CD14-positive monocyte (primary cell): ENCODE measurements around the gene SPG11. TPM values are rescaled to one million over a fixed set of nuclear protein-coding genes. Genes with fewer than 3 reads are reported as not detected.

Experiments used
- DNase-seq, 3 donors: peaks; one replicate each; pipeline ENCODE4 v3.0.0-alpha.2; 2011 to 2022
- H2AFZ ChIP-seq: 2 replicates; pipeline ENCODE4 v1.6.0; 2012; ENCODE audit warnings: mild to moderate bottlenecking, low read depth, low read length, inconsistent platforms; ENCODE audit not compliant: insufficient read depth, poor library complexity, severe bottlenecking
- H3K27ac ChIP-seq, 2 donors: 1 replicate in 1 of 2; 2 replicates in 1 of 2; pipeline ENCODE4 v1.5.1; 2012 to 2013; ENCODE audit warnings: low read length in 2 of 2, control low read depth in 1 of 2, inconsistent platforms in 1 of 2, low read depth in 1 of 2, mild to moderate bottlenecking in 1 of 2
- H3K27me3 ChIP-seq, 2 donors: one replicate each; pipeline versions ENCODE4 v1.6.0 to v1.6.1; 2011 to 2013; ENCODE audit warnings: low read length in 2 of 2; ENCODE audit not compliant: control insufficient read depth in 2 of 2, insufficient read depth in 2 of 2
- H3K36me3 ChIP-seq, 2 donors: replicated peaks in 1 of 2; 1 replicate in 1 of 2; 2 replicates in 1 of 2; pipeline versions ENCODE4 v1.5.1 to v1.6.1; 2012 to 2013; ENCODE audit warnings: low read length in 2 of 2, control low read depth in 1 of 2, inconsistent platforms in 1 of 2, mild to moderate bottlenecking in 1 of 2; ENCODE audit not compliant: insufficient read depth in 2 of 2, control insufficient read depth in 1 of 2
- H3K4me1 ChIP-seq, 2 donors: 1 replicate in 1 of 2; 2 replicates in 1 of 2; pipeline versions ENCODE4 v1.5.1 to v1.6.1; 2012 to 2013; ENCODE audit warnings: low read length in 2 of 2, control low read depth in 1 of 2, inconsistent platforms in 1 of 2, mild to moderate bottlenecking in 1 of 2, moderate library complexity in 1 of 2; ENCODE audit not compliant: insufficient read depth in 2 of 2, control insufficient read depth in 1 of 2
- H3K4me2 ChIP-seq: replicated peaks from 2 replicates; pipeline ENCODE3; 2012; ENCODE audit warnings: low read length, moderate library complexity, mild to moderate bottlenecking; ENCODE audit not compliant: poor library complexity, severe bottlenecking; ENCODE audit errors: extremely low read depth
- H3K4me3 ChIP-seq, 3 experiments: fragments of 200-600 bp in 1 of 3; sonication (generic) in 1 of 3; replicated peaks in 1 of 3; 1 replicate in 2 of 3; 2 replicates in 1 of 3; pipeline ENCODE4 v1.5.1; 2011 to 2013; ENCODE audit warnings: low read length in 3 of 3, mild to moderate bottlenecking in 3 of 3, control low read depth in 2 of 3, low read depth in 2 of 3, inconsistent platforms in 1 of 3, moderate library complexity in 1 of 3
- H3K79me2 ChIP-seq: 2 replicates; pipeline ENCODE4 v1.6.0; 2012; ENCODE audit warnings: mild to moderate bottlenecking, control low read depth, inconsistent platforms, low read length, moderate library complexity; ENCODE audit not compliant: insufficient read depth
- H3K9ac ChIP-seq: 2 replicates; pipeline ENCODE4 v1.6.0; 2017; ENCODE audit warnings: low read length, mild to moderate bottlenecking; ENCODE audit not compliant: insufficient read depth, poor library complexity, severe bottlenecking
- H3K9me3 ChIP-seq, 2 donors: replicated peaks in 1 of 2; 1 replicate in 1 of 2; 2 replicates in 1 of 2; pipeline versions ENCODE4 v1.5.1 to v1.6.1; 2012 to 2013; ENCODE audit warnings: low read length in 2 of 2, control low read depth in 1 of 2; ENCODE audit not compliant: control insufficient read depth in 1 of 2, insufficient read depth in 1 of 2
- H4K20me1 ChIP-seq: 2 replicates; pipeline ENCODE4 v1.6.0; 2012; ENCODE audit warnings: mild to moderate bottlenecking, low read length, control low read depth, moderate library complexity; ENCODE audit not compliant: insufficient read depth
- H3K27ac Mint-ChIP-seq, 7 donors: one replicate each; pipeline ENCODE4 v1.8.0; 2020; ENCODE audit warnings: mild to moderate bottlenecking in 7 of 7, mixed read lengths in 7 of 7, moderate library complexity in 6 of 7, inconsistent platforms in 2 of 7
- H3K27me3 Mint-ChIP-seq, 3 donors: one replicate each; pipeline ENCODE4 v1.8.0; 2021 to 2022; ENCODE audit warnings: low read depth in 3 of 3, mild to moderate bottlenecking in 3 of 3, mixed read lengths in 3 of 3, moderate library complexity in 3 of 3, inconsistent platforms in 1 of 3
- H3K36me3 Mint-ChIP-seq, 2 donors: one replicate each; pipeline ENCODE4 v1.8.0; 2020; ENCODE audit warnings: mixed read lengths in 2 of 2, inconsistent platforms in 1 of 2, mild to moderate bottlenecking in 1 of 2
- H3K4me1 Mint-ChIP-seq: one replicate; pipeline ENCODE4 v1.8.0; 2020; ENCODE audit warnings: mild to moderate bottlenecking, mixed read lengths
- H3K4me3 Mint-ChIP-seq, 2 donors: one replicate each; pipeline ENCODE4 v1.8.0; 2020; ENCODE audit warnings: mild to moderate bottlenecking in 2 of 2, mixed read lengths in 2 of 2, moderate library complexity in 1 of 2
- H3K9me3 Mint-ChIP-seq, 7 donors: one replicate each; pipeline ENCODE4 v1.8.0; 2020 to 2022; ENCODE audit warnings: mixed read lengths in 7 of 7, mild to moderate bottlenecking in 6 of 7, moderate library complexity in 6 of 7, inconsistent platforms in 2 of 7
- CTCF ChIP-seq: fragments of 200-600 bp; IDR thresholded peaks from one replicate; pipeline ENCODE4 v1.8.0; 2022; ENCODE audit warnings: antibody characterized with exemption, mild to moderate bottlenecking
- WGBS: methylation state at CpG from one replicate; pipeline ENCODE4 v1.1.5; 2013; ENCODE audit warnings: missing lambda C conversion rate; ENCODE audit not compliant: insufficient coverage; 5-methylcytosine and 5-hydroxymethylcytosine counted together
- intact Hi-C, 2 donors: fragments of 100-400 bp; cut with micrococcal nuclease; formaldehyde crosslinking; loops; one replicate each; pipeline versions ENCODE4 v1.15.0 to v1.15.1; 2023
- polyA plus RNA-seq, 3 donors: library from polyadenylated mRNA; depleted of rRNA in 1 of 3; unstranded in 2 of 3; stranded (reverse) in 1 of 3; fragments of 300-500 nt in 2 of 3; fragments of >200 nt in 1 of 3; fragmentation: Illumina TruSeq in 2 of 3; gene quantifications; 1 replicate in 2 of 3; 2 replicates in 1 of 3; pipeline ENCODE4 v1.2.3, GENCODE V29; 2012 to 2021

Gene SPG11
- polyA plus RNA-seq, 3 donors = 26.4 to 140 (median 50.4) TPM

DNA sequence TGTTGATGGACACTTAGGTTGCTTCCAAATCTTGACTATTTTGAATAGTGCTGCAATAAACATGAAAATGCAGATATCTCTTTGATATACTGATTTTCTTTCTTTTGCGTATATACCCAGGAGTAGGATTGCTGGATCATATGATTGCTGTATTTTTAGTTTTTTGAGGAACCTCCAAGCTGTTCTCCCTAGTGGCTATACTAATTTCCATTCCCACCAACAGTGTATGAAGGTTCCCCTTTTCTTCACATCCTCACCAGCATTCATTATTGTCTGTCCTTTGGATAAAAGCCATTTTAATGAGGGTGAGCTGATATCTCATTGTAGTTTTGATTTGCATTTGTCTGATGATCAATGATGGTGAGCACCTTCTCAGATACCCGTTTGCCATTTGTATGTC, 35.2 kb upstream of the SPG11 start:
- peaks cover 15% of the 10 kb centered on the region for H3K4me1 Mint-ChIP-seq
- WGBS = no CpG with 5 or more reads among the region's 2 CpGs
- Histone ChIP-seq H3K9ac (no peak overlapping the region), H3K27me3 (no peaks in the 10 kb centered on the region), H3K4me3 (no peak overlapping the region), H2AFZ (no peak overlapping the region), H3K36me3 (no peaks in the 10 kb centered on the region), H3K9me3 (peaks cover 7 to 11% of the 10 kb centered on the region in 2 donors), H3K4me2 (no peak overlapping the region), H3K27ac (no peak overlapping the region), H3K4me1 (peaks cover 6 to 13% of the 10 kb centered on the region in 2 donors), H4K20me1 (no peaks in the 10 kb centered on the region), H3K79me2 (no peaks in the 10 kb centered on the region)
- TF ChIP-seq CTCF = no peak
- H3K27ac Mint-ChIP-seq = peak overlapping the region in 1 of 7 donors; percentile 5
- peaks cover 0 to 9% (median 5%) of the 10 kb centered on the region in 3 donors for H3K27me3 Mint-ChIP-seq
- intact Hi-C loops = no loop called here
- peaks cover 27 to 38% (median 35%) of the 10 kb centered on the region in 7 donors for H3K9me3 Mint-ChIP-seq
- H3K4me3 Mint-ChIP-seq = peak overlapping the region in 1 of 2 donors; percentile 16
- peak; percentile 19 to 38 (median 35) for DNase-seq
- H3K36me3 Mint-ChIP-seq = peaks cover 0 to 6% of the 10 kb centered on the region in 2 donors

GRCh38 chr15:44697014-44697413, 33.6 kb upstream of the SPG11 start:
- Histone ChIP-seq H3K9me3 (peaks cover 5 to 7% of the 10 kb centered on the region in 2 donors), H3K36me3 (no peaks in the 10 kb centered on the region), H3K4me1 (peaks cover 6 to 13% of the 10 kb centered on the region in 2 donors), H3K9ac (no peak overlapping the region), H3K4me3 (no peak overlapping the region), H3K79me2 (no peaks in the 10 kb centered on the region), H3K4me2 (no peak overlapping the region), H3K27ac (no peak overlapping the region), H2AFZ (no peak overlapping the region), H3K27me3 (no peaks in the 10 kb centered on the region), H4K20me1 (no peaks in the 10 kb centered on the region)
- H3K4me3 Mint-ChIP-seq = no peak overlapping the region
- peak overlapping the region in 5 of 7 donors; percentile 40 to 78 (median 56) for H3K27ac Mint-ChIP-seq
- intact Hi-C loops = no loop called here
- peaks cover 15% of the 10 kb centered on the region for H3K4me1 Mint-ChIP-seq
- peaks cover 11 to 22% (median 20%) of the 10 kb centered on the region in 7 donors for H3K9me3 Mint-ChIP-seq
- H3K36me3 Mint-ChIP-seq = peaks cover 0 to 2% of the 10 kb centered on the region in 2 donors
- TF ChIP-seq CTCF = no peak
- H3K27me3 Mint-ChIP-seq = peaks cover 0 to 9% (median 0%) of the 10 kb centered on the region in 3 donors
- DNase-seq = no peak
